GM12872 (cell line): ENCODE data around the gene HACD2.

ENCODE experiments used
- CTCF ChIP-seq: IDR thresholded peaks from 3 replicates; pipeline ENCODE4 v1.5.1; 2011; ENCODE audit warnings: low read depth, mild to moderate bottlenecking, low read length, moderate library complexity; ENCODE audit not compliant: insufficient read depth

HACD2 gene

GRCh38 chr3:123478314-123478713, 106.5 kb downstream of the HACD2 start:
- no peak for TF ChIP-seq CTCF

GRCh38 chr3:123476967-123477750, 107.7 kb downstream of the HACD2 start:
- TF ChIP-seq CTCF, result no peak

GRCh38 chr3:123475786-123476185, 109.1 kb downstream of the HACD2 start:
- no peak for TF ChIP-seq CTCF

GRCh38 chr3:123471106-123471505, 113.7 kb downstream of the HACD2 start:
- no peak for TF ChIP-seq CTCF

- no peak for TF ChIP-seq CTCF
These were observed 115.4 kb downstream of the HACD2 start for GRCh38 chr3:123469323-123469995.

- no peak for TF ChIP-seq CTCF
These were observed 117.8 kb downstream of the HACD2 start for GRCh38 chr3:123467046-123467445.

- no peak for TF ChIP-seq CTCF
These were observed 120.6 kb downstream of the HACD2 start for GRCh38 chr3:123464211-123464610.
